ENCODE data around the gene USP40.

- TF ChIP-seq CTCF (conservative IDR thresholded peaks at IDR 0.05; ENCODE audit: low read length) (no peak), EZH2phosphoT487 (IDR thresholded peaks at IDR 0.05; ENCODE audit: borderline replicate concordance) (no peak)
Measured at GRCh38 chr2:233463586-233463985, 103.0 kb downstream of the USP40 start.

Measured in Loucy (cell line).